NT2/D1 (cell line): ENCODE data around the gene HHLA2.

ENCODE experiments used
- SUZ12 ChIP-seq: IDR thresholded peaks from 2 replicates; pipeline ENCODE4 v1.6.1; 2011; ENCODE audit not compliant: insufficient read length, insufficient read depth; ENCODE audit errors: extremely low read depth
- YY1 ChIP-seq: IDR thresholded peaks from 2 replicates; pipeline ENCODE4 v1.6.1; 2011; ENCODE audit not compliant: insufficient read length, insufficient read depth

DNA sequence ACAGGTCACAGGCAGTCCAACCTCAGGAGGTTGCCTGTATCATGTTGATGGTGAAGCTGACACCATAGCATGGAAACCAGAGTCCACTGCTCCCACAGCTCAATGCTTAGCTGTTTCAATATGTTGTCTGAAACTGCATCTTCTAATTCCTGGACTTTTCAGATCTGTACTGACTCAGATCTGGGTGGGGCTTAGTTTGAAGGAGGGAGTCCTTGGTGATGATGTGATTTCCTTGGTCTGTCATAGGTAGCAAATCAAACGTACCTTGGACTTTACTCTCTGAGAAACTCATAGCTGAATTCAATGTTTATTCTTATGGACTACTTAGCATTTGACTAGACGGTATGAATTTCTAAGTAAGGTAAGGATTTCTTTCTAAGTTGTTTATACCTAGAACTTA, at the start of gene HHLA2:
- TF ChIP-seq SUZ12 (no peak), YY1 (no peak)
